Activated CD4-positive, CD25-positive, alpha-beta regulatory T cell treated with anti-CD3 and anti-CD28 coated beads, Interleukin-2, amount 50 U/mL, for 16 hours (primary cell): ENCODE measurements around the gene ATG13.

Experiments used
- DNase-seq: peaks from one replicate; pipeline ENCODE4 v3.0.0-alpha.2; 2020; ENCODE audit warnings: low read depth, low spot score

The ATG13 gene

DNA sequence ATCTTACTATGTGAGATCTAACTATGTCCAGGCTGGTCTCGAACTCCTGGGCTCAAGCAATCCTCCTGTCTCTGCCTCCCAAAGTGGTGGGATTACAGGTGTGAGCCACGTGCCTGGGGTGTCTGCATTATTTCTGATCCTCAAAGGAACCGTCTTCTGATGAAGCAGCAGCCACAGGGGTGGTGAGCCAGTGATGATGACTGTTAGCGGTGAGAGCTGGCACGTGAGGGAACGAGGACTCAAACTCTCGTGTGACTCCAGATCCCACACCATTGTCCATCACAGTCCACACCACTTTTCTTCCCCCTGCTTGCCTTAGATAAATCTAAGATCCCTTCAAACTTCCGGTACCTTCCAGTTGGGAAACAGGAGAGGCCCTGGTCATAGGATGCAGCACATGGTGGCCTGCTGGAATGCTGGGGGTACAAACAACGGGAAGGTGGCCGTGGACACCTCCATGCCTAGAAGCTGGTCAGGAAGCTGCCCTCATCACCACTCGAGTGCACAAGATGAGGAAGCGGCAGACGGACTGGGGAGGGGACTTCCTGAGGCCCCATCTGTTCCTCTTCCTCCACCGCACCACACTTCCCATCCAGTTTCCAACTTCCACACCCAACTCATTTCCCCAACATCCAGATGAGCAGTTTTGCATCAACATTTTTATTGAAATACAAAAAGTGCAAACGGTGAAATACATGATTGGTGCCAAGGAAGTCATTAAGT lies 59.2 kb downstream of the ATG13 start:
- DNase-seq: no peak

GRCh38 chr11:46677169-46677568 lies 59.8 kb downstream of the ATG13 start:
- DNase-seq: no peak

DNA sequence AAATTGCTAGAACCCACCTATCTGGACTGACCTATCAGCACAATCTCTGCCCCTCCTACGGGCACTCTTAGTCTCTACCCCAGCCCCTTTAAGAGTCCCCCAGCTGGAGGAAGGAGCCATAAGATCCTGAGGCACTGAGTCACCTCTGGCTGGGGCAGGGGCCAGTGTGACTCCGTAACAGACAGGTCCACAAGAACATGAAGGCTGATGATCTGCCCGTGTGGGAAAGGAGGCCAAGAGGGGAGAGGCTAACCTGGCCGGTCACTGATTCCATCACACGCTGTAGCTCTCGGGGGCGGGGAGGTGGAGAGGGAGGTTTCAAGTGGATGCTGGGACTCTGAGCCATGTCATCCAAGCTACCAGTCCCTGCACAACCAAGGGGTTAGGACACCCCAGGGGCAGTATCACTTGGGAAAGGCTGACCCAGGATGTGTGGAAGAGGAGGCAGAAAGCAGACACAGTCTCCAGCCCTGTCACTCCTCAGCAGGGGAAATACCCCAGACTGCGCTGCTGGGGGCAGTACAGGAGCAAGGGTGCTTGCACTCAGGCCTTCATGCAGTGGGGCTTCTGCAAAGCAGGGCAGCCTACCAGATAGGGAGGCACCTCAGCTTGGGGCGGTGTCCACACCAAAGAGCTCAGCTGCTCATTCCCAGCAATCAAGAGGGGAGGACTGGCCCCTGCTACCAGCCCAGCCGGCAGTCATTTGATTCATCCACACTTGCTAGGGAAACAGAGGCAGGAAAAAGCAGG lies 60.8 kb downstream of the ATG13 start:
- DNase-seq: no peak

DNA sequence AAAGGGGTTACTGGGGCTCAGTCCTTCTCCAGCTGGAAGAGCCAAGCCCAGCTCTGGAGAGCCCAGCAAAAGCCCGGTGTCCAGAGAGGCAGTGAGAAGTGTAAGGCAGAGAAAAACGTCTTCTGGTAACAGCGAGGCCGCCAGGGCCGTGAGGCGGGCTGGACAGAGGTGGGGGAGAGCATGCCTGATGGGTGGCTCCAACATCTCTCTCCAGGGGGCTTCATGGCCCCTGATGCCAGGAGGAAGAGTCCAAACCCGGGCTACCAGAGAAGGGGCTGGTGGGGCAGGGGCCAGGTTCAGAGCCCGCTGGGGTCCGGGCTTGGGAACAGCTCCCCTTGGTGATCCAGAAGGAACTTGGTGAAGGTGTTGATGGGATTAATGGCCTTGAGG lies 61.4 kb downstream of the ATG13 start:
- no peak for DNase-seq

DNA sequence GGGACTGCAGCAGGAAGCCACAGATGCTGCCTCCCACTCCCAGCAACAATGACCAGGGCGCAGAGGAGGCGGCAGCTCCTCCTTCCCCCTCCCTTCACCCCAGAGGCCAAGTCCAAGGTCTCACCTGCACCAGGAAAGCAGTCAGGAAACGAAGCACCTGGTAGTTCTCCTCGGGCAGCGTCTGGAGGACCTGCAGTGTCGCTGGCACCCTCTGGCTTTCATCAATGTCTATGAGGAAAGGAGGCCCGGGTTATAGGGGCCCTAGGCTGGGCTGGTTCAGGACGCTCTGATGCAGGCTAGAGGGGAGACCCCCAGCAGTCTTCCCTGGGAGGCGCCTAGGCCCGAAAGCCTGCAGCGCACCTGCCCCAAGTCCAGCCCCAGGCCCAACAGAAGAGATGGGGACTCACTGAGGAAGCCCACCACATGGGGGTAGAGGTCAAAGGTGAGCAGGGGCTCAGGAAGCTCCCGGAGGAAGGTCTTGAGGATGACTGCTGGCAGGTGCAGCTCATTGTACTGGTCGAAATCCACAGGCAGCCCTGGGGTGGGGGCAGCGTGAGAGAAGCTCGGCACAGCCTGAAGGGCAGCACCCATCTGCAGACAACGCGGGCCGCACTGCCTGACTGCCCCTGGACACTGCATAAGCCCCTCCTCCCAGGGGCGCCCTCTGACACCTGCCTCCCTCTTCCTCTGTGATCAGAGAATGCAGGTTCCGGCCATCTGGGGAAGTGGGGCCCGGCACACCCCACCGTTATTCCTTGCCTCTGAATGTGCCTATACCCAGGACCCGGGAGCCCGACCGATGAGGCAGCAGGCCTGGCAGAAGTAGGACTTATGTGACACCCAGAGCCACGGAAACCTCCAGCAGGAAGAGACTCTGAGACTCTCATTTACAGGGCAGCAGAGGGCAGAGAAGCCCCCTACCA lies 62.1 kb downstream of the ATG13 start:
- no peak for DNase-seq

DNA sequence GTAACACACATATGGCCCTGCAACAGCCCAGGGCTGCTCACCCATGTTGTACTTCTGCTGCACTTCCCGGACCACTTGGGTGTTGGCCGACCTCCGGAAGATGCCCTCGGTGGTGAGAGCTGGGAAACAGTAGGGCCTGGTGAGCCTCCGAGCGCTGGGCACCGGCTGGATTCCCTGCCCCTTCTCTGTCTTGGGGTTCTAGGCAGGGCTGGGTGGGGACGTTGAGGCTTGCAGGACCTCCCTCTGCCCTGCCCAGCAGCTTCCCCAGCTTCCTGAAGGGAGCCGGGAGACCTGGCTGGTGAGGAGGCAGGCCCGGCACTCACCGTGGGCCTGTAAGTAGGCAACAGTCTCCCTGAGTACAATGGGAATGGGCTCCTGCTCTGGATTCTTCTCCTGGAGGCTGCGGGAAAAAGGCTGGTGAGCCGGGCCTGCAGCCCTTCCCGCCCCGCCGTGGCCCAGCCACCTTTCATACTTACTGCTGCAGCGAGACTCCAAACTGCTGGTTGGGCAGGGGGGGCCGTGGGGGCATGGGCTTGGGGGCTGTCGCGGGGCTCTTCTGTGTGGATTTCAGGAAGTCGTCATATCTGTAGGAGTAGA lies 62.9 kb downstream of the ATG13 start:
- no peak for DNase-seq

DNA sequence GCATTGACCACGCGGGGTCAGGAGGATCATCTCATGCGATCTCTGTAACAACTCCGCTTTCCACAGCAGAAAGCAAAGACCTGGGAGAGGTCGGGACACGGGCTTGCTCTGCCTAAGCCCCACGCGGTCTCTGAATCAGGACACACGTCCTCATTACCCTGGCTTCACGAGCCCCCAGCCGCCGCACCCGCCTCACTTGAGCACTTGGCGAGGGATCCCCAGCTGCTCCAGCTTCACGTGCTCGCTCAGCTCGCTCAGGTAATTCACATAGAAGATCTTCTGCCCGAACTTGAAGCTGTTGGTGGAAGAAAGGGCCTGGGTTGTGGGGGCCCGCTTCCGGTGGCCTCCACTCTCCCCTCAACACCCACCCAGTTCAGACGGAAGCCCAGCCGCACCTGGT lies 63.5 kb downstream of the ATG13 start:
- DNase-seq: no peak

DNA sequence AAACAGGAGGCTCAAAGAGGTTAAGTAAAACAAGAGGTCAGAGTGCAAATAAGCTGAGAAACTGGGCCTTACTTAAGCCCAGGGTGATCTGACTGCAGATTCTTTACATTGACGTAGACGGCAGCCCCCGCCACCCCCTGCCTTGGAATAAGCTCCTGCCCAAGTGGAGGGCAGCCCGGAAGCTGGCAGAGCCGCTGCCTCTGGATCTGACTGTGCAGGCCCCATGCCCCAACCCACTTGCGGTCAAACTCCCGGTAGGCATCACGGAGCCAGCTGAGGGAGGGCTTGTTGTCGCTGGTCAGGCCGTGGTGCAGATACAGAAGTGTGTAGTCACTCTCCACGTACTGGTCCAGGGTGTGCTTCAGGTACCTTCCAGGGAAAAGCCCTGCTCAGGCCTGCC lies 64.5 kb downstream of the ATG13 start:
- no peak for DNase-seq

DNA sequence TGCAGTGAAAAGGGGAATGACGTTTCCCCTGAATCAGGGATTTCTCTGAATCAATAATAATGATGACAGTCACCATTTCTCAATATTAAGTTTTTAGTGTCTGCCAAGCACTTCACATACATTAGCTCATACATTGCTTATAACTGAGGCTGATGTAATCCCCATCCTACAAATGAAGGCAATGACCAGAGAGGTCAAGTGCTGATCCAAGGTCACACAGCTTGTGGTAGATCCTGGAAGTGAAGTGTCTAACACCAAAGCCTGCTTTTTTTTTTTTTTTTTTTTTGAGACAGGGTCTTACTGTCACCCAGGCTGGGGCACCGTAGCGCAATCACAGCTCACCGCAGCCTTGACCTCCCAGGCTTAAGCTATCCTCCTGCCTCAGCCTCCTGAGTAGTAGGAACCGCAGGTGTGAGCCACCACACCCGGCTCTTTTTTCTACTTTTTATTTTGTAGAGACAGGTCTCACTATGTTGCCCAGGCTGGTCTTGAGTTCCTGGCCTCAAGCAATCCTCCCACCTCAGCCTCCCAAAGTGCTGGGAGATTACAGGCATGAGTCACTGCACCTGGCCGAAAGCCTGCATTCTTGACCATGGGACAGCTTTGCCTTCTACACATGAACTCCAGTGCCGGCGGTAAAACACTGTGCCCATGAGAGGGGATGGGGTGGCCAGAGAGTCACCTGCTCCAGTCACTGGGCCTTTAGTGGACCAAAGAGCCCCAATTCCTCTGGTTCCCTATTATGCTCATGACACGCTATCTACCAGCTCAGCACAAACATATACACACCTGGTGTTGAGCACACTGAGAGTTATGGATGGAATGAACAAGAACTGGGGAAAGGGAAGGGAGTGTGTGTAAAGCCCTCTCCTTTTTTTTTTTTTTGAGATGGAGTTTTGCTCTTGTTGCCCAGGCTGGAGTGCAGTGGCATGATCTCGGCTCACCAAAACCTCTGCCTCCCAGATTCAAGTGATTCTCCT lies 65.7 kb downstream of the ATG13 start:
- DNase-seq: no peak

- DNase-seq: no peak
Measured at GRCh38 chr11:46684367-46684766, 67.0 kb downstream of the ATG13 start.

DNA sequence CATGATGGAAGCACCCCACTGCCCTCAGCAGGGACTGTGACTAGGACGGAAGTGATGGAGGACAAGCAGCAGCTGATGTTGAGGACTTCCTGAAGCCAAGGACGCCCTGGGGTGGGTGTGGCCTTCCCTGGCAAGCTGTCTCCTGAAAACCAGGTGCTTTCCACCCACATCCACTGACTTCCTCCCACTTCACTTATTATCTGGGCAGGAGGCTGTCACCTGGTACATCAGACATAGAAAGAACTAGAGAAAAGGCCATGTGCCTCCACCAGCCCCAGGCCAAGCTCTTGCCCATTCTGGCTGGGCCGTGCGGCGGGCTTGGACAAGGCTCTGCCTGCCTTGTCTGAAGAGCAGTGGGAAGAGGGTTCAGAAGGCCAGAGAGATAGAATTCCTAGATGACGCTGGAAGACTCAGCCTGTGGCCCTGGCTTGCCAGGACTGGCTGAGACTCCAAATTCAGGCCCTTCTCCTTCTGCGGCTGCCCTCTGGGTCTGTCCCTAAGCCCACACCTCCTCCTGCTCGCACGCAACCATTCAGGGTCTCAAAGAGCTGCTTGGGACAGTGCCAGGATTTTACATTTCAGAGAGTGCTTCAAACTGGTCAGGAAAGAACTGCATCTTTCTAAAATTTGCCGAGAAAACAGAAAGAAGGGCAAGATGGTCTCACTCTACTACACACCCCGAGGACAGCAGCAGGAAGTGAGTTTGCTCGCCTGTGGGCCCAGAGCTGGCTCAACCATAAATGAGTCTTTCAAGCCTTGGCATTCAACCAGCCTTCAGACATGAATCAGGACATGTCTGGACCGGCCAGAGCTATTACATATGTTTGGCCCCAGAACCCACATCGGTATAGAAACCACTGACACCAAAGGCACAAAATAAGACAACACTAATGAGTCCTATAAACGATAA lies 69.8 kb downstream of the ATG13 start:
- DNase-seq: no peak

DNA sequence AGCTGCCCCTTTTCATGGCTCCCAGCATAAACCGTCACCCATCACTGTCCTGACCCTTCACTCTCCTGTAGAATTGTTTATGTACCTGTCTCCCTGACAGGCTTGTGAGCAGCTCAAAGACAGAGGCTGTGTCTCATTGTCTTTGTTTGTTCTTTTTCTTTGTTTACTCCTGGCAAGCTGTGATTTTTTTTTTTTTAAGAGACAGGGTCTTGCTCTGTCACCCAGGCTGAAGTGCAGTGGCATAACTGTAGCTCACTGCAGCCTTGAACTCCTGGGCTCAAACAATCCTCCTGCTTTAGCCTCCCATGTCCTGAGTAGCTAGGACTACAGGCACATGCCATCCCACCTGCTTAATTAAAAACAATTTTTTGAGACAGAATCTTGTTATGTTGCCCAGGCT lies 73.3 kb downstream of the ATG13 start:
- no peak for DNase-seq

DNA sequence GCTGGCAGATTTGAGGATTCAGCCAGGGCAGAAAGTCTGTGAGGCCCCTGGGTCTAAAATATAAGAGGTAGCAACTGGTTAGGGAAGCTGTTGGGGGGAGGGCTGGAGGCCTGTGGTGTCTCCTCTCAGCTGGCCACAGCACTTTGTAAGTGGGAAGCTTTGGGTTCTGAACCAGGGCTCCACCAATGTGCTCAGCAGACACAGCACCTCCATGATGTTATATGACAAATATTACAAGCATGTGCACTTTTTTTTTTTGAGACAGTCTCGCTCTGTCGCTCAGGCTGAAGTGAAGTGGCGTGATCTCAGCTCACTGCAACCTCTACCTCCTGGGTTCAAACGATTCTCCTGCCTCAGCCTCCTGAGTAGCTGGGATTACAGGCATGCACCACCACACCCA lies 75.1 kb downstream of the ATG13 start:
- no peak for DNase-seq

DNA sequence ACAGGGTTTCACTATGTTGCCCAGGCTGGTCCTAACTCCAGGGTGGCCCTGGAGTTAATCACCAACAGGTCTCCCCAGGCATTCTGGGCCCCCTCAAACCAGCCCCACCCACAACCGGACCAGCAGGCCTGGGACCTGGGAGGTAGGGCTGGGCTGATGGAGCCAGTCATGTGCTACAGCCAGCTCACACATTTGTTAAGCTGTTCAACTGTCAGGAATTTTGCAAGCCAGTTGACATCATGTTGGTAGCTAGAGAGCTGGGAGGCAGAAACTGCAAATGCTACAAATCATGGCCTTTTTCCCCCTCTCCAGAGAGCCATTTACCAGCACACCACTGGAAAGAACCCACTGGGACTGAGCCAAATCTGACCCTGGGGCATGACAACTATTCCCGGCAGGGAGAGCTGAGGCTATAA lies 76.3 kb downstream of the ATG13 start:
- no peak for DNase-seq

DNA sequence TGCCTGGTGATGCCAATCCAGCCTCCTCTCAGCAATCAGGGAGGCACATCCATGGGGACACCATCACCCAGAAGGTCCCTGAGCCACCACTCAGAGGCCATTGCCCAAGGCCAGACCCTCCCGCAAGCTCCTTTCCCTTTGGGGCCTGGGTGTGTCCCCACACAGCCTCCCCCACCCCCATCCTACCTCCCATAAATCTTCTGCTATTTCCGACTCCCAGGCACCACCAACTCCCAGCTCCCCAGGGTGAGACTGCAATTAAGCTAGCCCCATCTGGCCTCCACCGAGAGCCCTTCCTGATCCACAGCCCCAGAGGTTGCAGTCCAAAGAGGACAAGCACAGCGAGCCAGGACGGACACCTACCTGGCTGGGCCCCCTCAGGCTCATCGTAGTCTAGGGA lies 76.7 kb downstream of the ATG13 start:
- DNase-seq: no peak

- no peak for DNase-seq
Measured at GRCh38 chr11:46694607-46695006, 77.3 kb downstream of the ATG13 start.

DNA sequence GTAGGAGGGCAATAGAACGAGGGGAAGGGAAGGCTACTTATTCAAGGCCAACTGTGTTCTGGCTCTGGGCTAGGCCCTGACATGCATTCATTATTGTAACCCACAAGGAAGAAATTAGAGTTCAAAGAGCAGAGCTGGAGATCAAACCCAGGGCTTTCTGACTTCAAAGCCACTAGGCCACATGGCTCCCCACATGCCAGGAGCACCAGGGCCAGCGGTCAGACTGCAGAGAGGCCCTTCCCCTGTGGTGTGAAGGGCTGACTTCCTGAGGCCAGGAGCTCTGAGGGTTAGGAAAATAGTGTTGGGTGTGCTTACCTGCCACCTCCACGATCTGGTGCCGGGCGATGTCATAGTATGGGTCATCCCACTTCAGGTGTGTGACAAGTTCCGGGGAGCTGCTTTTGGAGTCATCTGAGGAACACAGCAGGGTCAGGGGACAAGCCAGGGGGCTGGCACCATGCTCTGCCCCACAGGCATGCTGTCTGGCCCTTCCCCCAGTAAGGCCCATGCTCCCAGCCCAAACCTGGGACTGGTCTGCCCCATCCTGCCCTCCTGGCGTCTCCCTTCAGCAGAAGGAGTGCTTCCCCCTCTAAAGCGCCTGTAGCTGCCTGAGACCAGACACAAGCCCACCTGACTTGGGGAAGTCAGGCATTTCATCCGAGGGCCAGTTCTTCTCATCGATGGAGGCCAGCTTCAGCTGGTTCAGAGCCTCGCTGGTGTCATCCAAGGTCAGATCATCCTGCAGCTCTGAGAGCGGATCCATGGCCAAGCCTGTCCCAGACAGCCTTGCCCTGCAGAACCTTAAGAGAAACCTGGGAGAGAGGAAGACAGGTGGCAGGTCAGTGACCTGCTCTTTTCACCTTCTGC lies 78.2 kb downstream of the ATG13 start:
- DNase-seq: no peak

- no peak for DNase-seq
Measured at GRCh38 chr11:46696212-46696558, 78.8 kb downstream of the ATG13 start.

- DNase-seq: no peak
Measured at GRCh38 chr11:46697303-46697702, 80.0 kb downstream of the ATG13 start.
